Endothelial cell of umbilical vein (primary cell): Measurements from ENCODE around the gene OR51G2. TPM values are rescaled to one million over a fixed set of nuclear protein-coding genes. Genes with fewer than 3 reads are reported as not detected.

Experiments used
- BruUV-seq: library from RNA; stranded (reverse); fragments of 400-500 nt; replicated peaks from 2 replicates; lab custom pipeline; 2021; lab: Mats Ljungman, UMichigan
- CTCF ChIA-PET: fragments of 300-600, 350-600 bp; sonication (Branson Sonifier 250); formaldehyde crosslinking; loops from one replicate; lab custom pipeline; 2021; ENCODE audit warnings: antibody characterized with exemption, inconsistent platforms; lab: Charles Lee
- POLR2A ChIA-PET: fragments of 300-600, 350-600 bp; sonication (Branson Sonifier 250); formaldehyde crosslinking; loops from one replicate; lab custom pipeline; 2021; ENCODE audit warnings: antibody characterized with exemption, inconsistent platforms; lab: Charles Lee
- DNase-seq: peaks from one replicate; pipeline ENCODE4 v3.0.0-alpha.2; 2011; ENCODE audit warnings: low read depth, low spot score
- FAIRE-seq: peaks from 2 replicates; lab custom pipeline; 2011; peaks lifted over from hg19 to GRCh38; lab: Jason Lieb, UNC
- H2AFZ ChIP-seq: 2 replicates; pipeline ENCODE4 v1.6.0; 2012; ENCODE audit warnings: low read depth, low read length, control low read depth, inconsistent platforms
- H3K27ac ChIP-seq: 2 replicates; pipeline ENCODE4 v1.5.1; 2011; ENCODE audit warnings: low read depth, mild to moderate bottlenecking, control low read depth, low read length, moderate library complexity; ENCODE audit not compliant: insufficient read depth
- H3K27me3 ChIP-seq, 2 experiments: 2 replicates each; pipeline versions ENCODE4 v1.6.0 to v1.6.1; 2011; ENCODE audit warnings: low read length in 2 of 2, mixed read lengths in 1 of 2; ENCODE audit not compliant: control insufficient read depth in 2 of 2, insufficient read depth in 2 of 2
- H3K36me3 ChIP-seq, 2 experiments: 2 replicates in 1 of 2; 3 replicates in 1 of 2; pipeline ENCODE4 v1.5.1; 2011; ENCODE audit warnings: low read length in 2 of 2, mild to moderate bottlenecking in 1 of 2, moderate library complexity in 1 of 2; ENCODE audit not compliant: control insufficient read depth in 2 of 2, insufficient read depth in 2 of 2; ENCODE audit errors: extremely low read depth in 1 of 2
- H3K4me1 ChIP-seq: 3 replicates; pipeline ENCODE4 v1.5.1; 2011; ENCODE audit warnings: mild to moderate bottlenecking, low read length; ENCODE audit not compliant: control insufficient read depth, insufficient read depth; ENCODE audit errors: extremely low read depth
- H3K4me2 ChIP-seq: 2 replicates; pipeline ENCODE4 v1.6.1; 2011; ENCODE audit warnings: low read length, control low read depth, mixed read lengths; ENCODE audit not compliant: insufficient read depth
- H3K4me3 ChIP-seq, 3 experiments: fragments of 200-600 bp in 1 of 3; sonication (generic), shearing (Covaris generic) in 1 of 3; replicated peaks in 1 of 3; 2 replicates each; pipeline ENCODE4 v1.5.1; 2011 to 2016; ENCODE audit warnings: control low read depth in 3 of 3, low read length in 3 of 3, mild to moderate bottlenecking in 2 of 3, inconsistent platforms in 1 of 3, low read depth in 1 of 3, moderate library complexity in 1 of 3; ENCODE audit not compliant: insufficient read depth in 1 of 3
- H3K79me2 ChIP-seq: 2 replicates; pipeline ENCODE4 v1.6.0; 2012; ENCODE audit warnings: low read length, inconsistent platforms; ENCODE audit not compliant: control insufficient read depth, insufficient read depth
- H3K9ac ChIP-seq: replicated peaks from 2 replicates; pipeline ENCODE3; 2011; ENCODE audit warnings: low read length, control low read depth; ENCODE audit not compliant: insufficient read depth; ENCODE audit errors: extremely low read depth
- H3K9me1 ChIP-seq: replicated peaks from 3 replicates; pipeline ENCODE4 v1.6.0; 2011; ENCODE audit warnings: mild to moderate bottlenecking, low read length; ENCODE audit not compliant: control insufficient read depth, insufficient read depth; ENCODE audit errors: extremely low read depth
- H3K9me3 ChIP-seq: replicated peaks from 2 replicates; pipeline ENCODE4 v1.5.1; 2012; ENCODE audit warnings: low read length, inconsistent platforms; ENCODE audit not compliant: control insufficient read depth, insufficient read depth
- H4K20me1 ChIP-seq: replicated peaks from 2 replicates; pipeline ENCODE3; 2011; ENCODE audit warnings: mild to moderate bottlenecking, low read length; ENCODE audit not compliant: control insufficient read depth, insufficient read depth; ENCODE audit errors: extremely low read depth
- EZH2 ChIP-seq: IDR thresholded peaks from 2 replicates; pipeline ENCODE4 v1.6.1; 2012; ENCODE audit warnings: borderline replicate concordance, low read depth, mild to moderate bottlenecking, moderate library complexity, low read length, inconsistent platforms; ENCODE audit not compliant: severe bottlenecking
- FOS ChIP-seq: IDR thresholded peaks from 2 replicates; pipeline ENCODE4 v1.6.1; 2011; ENCODE audit warnings: mild to moderate bottlenecking, low read length, moderate library complexity, borderline replicate concordance; ENCODE audit not compliant: insufficient read depth
- GATA2 ChIP-seq: IDR thresholded peaks from 2 replicates; pipeline ENCODE4 v1.7.0; 2011; ENCODE audit warnings: low read depth, mild to moderate bottlenecking, moderate library complexity, mixed read lengths, low read length; ENCODE audit not compliant: insufficient read length, insufficient read depth
- JUN ChIP-seq: IDR thresholded peaks from 2 replicates; pipeline ENCODE4 v1.6.1; 2011; ENCODE audit warnings: borderline replicate concordance, low read depth; ENCODE audit not compliant: insufficient read length, insufficient read depth
- MAX ChIP-seq: IDR thresholded peaks from 2 replicates; pipeline ENCODE4 v1.6.1; 2011; ENCODE audit not compliant: insufficient read depth, insufficient read length
- MYC ChIP-seq: IDR thresholded peaks from one replicate; pipeline ENCODE4 v1.6.1; 2011; ENCODE audit warnings: mild to moderate bottlenecking, low read depth, low read length
- POLR2A ChIP-seq: IDR thresholded peaks from 2 replicates; pipeline ENCODE4 v1.6.1; 2012; ENCODE audit warnings: low read depth, mild to moderate bottlenecking, control low read depth, low read length
- POLR2AphosphoS5 ChIP-seq: IDR thresholded peaks from 2 replicates; pipeline ENCODE4 v1.6.1; 2012; ENCODE audit warnings: low read depth, mild to moderate bottlenecking, control low read depth, low read length, moderate library complexity; ENCODE audit not compliant: insufficient read depth
- dilution Hi-C: fragments of 300-500 bp; cut with MboI; formaldehyde crosslinking; loops from one replicate; pipeline ENCODE4 v1.15.0; 2019; ENCODE audit warnings: low sequenced_read_pairs; ENCODE audit not compliant: extremely low pct_ligation_motif_present
- intact Hi-C: fragments of 100-400 bp; cut with micrococcal nuclease; formaldehyde crosslinking; loops from one replicate; pipeline ENCODE4 v1.10.0; 2022
- polyA plus RNA-seq, 4 experiments: library from polyadenylated mRNA; depleted of rRNA in 3 of 4; stranded (reverse) in 3 of 4; unstranded in 1 of 4; fragments of >200 nt; gene quantifications; 2 replicates each; pipeline versions ENCODE4 v1.2.1 to v1.2.3, GENCODE V29; 2011 to 2012; ENCODE audit warnings: missing spikeins in 1 of 4
- total RNA-seq: library from RNA; stranded (reverse); gene quantifications from 2 replicates; pipeline ENCODE4 v1.2.3, GENCODE V29; 2021
- TF ChIP-seq, protein P1 (sequence below), 2 donors: IDR thresholded peaks; 1 replicate in 1 of 2; 2 replicates in 1 of 2; pipeline ENCODE4 v1.5.1; 2011; ENCODE audit warnings: low read length in 2 of 2, mild to moderate bottlenecking in 2 of 2, moderate library complexity in 2 of 2, control low read depth in 1 of 2, inconsistent platforms in 1 of 2, low read depth in 1 of 2; ENCODE audit not compliant: insufficient read depth in 1 of 2; ENCODE audit errors: extremely low read depth in 1 of 2

Gene OR51G2
- total and polyA plus RNA-seq, 2 donors (not counting 3 experiments of a cell fraction or from before 2014, with no cell fraction given): not detected

- no peak overlapping the region for H3K9ac ChIP-seq
- no peaks in the 10 kb centered on the region for H3K36me3 ChIP-seq
- H3K4me1 ChIP-seq: no peaks in the 10 kb centered on the region
- no peaks in the 10 kb centered on the region for H3K27me3 ChIP-seq
- no peak for TF ChIP-seq MAX
- DNase-seq (no peak), FAIRE-seq (no peak)
- BruUV-seq: no TSS peak
- no peak overlapping the region for H3K4me3 ChIP-seq
- H4K20me1 ChIP-seq: no peaks in the 10 kb centered on the region
- CTCF ChIA-PET: no interaction called here
- H3K9me3 ChIP-seq: no peaks in the 10 kb centered on the region
- POLR2A ChIA-PET: no interaction called here
- intact Hi-C loops (no loop called here), dilution Hi-C loops (no loop called here)
- no peak overlapping the region for H3K27ac ChIP-seq
- no peak overlapping the region for H2AFZ ChIP-seq
- H3K4me2 ChIP-seq: no peak overlapping the region
- no peaks in the 10 kb centered on the region for H3K9me1 ChIP-seq
- no peaks in the 10 kb centered on the region for H3K79me2 ChIP-seq
Measured at GRCh38 chr11:4865855-4866254, 53.3 kb downstream of the OR51G2 start.

DNA sequence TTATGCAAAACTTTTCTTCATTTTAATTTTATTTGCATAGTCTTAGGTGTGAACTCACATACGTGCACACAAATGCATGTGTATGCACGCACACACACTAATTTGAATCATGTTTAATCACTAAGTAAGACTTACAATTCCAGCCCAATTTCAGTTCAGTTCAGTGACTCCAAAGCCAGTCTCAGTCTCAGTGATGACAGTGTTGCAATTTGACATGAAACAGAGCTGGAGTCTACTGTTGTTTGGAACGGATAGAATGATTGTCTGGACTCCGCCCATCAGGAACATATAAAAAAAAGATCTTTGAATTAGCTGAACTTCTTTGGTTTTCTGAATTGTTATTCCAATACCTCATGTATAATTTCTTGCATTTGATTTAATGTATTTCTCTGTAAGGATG lies 55.3 kb downstream of the OR51G2 start:
- FAIRE-seq (no peak), DNase-seq (no peak)
- TF ChIP-seq EZH2 (no peak), POLR2A (no peak), MAX (no peak), MYC (no peak), FOS (no peak), POLR2AphosphoS5 (no peak), GATA2 (no peak), JUN (no peak)
- TF ChIP-seq, protein P1, sequence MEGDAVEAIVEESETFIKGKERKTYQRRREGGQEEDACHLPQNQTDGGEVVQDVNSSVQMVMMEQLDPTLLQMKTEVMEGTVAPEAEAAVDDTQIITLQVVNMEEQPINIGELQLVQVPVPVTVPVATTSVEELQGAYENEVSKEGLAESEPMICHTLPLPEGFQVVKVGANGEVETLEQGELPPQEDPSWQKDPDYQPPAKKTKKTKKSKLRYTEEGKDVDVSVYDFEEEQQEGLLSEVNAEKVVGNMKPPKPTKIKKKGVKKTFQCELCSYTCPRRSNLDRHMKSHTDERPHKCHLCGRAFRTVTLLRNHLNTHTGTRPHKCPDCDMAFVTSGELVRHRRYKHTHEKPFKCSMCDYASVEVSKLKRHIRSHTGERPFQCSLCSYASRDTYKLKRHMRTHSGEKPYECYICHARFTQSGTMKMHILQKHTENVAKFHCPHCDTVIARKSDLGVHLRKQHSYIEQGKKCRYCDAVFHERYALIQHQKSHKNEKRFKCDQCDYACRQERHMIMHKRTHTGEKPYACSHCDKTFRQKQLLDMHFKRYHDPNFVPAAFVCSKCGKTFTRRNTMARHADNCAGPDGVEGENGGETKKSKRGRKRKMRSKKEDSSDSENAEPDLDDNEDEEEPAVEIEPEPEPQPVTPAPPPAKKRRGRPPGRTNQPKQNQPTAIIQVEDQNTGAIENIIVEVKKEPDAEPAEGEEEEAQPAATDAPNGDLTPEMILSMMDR (IDR thresholded peaks at IDR 0.05; ENCODE audit: extremely low read depth in 1 of 2, insufficient read depth in 1 of 2, low read depth in 1 of 2, low read length in 2 of 2): no peak
- H3K27me3 ChIP-seq: no peaks in the 10 kb centered on the region
- H3K4me3 ChIP-seq: no peak overlapping the region
- no peak overlapping the region for H2AFZ ChIP-seq
- H3K4me1 ChIP-seq: no peaks in the 10 kb centered on the region
- no TSS peak for BruUV-seq
- dilution Hi-C loops (no loop called here), intact Hi-C loops (no loop called here)
- POLR2A ChIA-PET: no interaction called here
- no peaks in the 10 kb centered on the region for H3K36me3 ChIP-seq
- H3K9ac ChIP-seq: no peak overlapping the region
- no peak overlapping the region for H3K27ac ChIP-seq
- no peaks in the 10 kb centered on the region for H4K20me1 ChIP-seq
- H3K79me2 ChIP-seq: no peaks in the 10 kb centered on the region
- H3K9me1 ChIP-seq: no peaks in the 10 kb centered on the region
- no peak overlapping the region for H3K4me2 ChIP-seq
- CTCF ChIA-PET: no interaction called here
- H3K9me3 ChIP-seq: no peaks in the 10 kb centered on the region
